Measurements from ENCODE around the gene IL17B.

IL17B gene

DNA sequence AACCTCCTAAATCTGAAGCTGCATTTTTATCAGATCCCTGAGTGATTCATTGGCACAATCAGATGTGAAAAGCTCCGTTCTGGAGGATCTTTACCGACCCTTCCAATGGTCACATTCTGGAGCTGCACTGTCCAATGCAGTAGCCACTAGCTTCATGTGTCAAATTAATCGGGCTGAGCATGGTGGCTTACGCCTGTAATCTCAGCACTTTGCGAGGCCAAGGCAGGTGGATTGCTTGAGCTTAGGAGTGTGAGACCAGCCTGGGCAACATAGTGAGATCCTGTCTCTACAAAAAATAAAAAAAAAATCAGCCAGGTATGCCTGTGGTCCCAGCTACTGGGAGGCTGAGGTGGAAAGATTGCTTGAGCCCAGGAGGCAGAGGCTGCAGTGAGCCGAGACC is 3.7 kb downstream of the IL17B start:
- DNase-seq: no peak

- no peak for DNase-seq
These were observed 4.3 kb downstream of the IL17B start for GRCh38 chr5:149374801-149375200.

DNA sequence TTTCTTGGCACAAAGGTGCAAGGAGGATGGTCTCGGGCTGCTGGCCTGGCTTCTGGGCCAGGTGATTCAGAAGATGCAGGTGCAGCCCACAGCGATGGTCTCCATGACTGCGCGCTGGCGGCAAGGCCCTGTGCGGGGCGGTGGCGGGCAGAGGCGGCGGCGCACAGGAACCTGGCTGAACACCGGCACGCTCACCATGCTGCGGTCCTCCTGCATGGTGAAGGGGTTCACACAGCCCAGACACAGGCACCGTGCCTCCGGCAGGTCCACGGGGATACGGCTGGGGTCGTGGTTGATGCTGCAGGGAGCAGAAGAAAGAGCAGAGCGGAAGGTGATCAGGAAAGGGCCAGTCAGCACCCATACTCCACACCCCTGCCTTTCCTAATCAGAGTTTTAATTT is 4.8 kb downstream of the IL17B start:
- no peak for DNase-seq

DNA sequence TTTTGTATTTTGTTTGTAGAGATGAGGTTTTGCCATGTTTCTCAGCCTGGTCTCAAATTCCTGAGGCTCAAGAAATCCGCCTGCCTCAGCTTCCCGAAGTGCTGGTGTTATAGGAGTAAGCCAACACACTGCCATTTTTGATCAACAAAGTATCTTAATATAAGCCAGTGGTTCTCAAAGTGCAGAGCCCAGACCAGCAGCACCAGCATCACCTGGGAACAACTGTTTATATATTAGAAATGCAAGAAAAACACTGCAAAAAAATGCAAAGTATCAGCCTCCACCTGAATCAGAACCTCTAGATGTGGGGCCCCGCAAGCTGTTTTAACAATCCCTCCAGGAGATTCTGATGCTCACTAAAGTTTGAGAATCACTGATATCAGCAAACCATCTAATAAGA is 6.2 kb downstream of the IL17B start:
- no peak for DNase-seq

DNA sequence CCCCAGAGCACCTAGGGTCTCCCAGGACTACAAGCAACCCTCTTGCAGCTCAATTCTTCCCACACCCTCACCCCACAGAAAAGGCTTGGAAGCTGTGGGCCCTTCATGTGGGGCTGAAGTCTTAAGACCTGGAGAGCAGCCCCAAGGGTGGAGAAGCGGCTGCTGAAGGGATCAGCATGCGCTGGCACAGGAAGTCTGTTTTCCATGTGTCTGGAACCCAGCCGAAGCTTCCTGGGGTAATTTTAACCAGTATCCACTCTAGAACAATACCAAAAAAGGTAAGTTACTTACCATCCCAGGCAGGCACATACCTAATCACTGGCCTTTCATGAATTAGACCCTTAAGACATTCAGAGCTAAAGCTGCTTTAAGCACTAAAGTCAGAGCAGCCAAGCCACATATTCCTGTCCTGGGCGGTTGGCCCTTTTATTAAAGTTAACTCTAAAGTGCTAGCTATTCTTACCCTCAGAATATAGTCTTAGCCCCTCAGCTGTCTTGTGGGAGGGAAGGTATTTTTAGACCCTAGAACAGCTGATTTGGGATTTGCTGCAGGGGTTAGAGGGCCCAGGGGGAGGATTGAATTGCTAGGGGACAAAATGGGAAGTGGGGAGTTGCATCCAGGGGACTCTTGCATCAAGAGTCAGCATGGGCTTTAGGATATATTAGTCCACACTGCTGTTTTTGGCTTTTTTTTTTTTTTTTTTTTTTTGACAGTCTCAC is 6.9 kb downstream of the IL17B start:
- no peak for DNase-seq

DNA sequence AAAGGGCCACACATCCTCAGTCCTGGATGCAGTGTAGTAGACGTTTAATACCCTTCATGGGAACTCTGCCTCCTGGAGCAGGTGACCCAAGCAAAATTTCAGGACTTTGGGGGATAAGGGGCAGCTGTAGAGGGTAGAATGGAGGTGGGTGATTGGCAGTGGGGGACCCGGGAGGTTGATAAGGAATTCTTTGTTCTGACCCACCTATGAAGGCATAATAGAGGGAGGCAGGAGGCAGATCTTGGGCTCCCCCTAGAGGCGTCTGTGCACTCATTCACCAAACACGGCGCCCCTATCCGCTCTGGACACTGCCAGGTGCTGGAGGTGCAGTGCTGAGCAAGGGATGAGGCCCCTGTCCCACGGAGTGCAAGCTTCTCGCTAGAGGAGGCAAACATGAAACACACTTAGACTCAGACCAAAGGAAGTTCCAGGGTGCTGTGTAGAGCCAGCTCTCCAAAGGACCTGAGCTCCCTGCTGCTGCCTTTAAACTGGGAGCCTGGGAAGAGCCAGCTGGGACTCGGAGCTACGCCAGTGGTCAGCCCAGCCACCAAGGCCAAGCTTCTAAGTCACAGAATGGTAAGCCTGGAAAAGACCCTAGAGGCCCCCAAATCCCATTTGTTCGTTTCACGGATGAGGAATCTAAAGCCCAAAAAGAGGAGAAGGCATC is 7.7 kb downstream of the IL17B start:
- peak; percentile 76 for DNase-seq

DNA sequence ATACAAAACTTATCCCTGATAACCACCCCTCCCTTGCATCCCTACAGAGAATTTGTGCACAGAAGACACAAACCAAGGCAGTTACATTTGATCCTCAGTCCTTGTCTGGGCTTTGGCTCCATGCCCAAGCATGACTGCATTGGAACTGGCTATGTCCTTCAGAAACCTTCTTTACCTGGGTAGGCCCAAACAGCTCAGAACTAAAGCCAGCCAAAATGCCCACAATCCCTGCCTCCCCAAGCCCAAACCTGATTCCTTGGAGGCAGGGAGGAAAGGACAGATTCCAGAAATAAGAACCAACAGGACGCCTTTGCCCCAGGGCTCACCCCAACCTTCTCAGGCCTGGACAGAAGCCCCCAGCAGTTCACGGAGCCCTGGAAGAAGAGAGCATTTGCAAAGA is 8.2 kb downstream of the IL17B start:
- DNase-seq: no peak

DNA sequence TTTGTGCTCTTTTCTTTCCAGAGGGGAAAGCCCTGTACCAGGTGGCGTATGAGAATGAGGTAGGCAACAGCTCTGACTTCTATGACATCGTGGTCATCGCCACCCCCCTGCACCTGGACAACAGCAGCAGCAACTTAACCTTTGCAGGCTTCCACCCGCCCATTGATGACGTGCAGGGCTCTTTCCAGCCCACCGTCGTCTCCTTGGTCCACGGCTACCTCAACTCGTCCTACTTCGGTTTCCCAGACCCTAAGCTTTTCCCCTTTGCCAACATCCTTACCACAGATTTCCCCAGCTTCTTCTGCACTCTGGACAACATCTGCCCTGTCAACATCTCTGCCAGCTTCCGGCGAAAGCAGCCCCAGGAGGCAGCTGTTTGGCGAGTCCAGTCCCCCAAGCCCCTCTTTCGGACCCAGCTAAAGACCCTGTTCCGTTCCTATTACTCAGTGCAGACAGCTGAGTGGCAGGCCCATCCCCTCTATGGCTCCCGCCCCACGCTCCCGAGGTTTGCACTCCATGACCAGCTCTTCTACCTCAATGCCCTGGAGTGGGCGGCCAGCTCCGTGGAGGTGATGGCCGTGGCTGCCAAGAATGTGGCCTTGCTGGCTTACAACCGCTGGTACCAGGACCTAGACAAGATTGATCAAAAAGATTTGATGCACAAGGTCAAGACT is 11.0 kb downstream of the IL17B start:
- no peak for DNase-seq

DNA sequence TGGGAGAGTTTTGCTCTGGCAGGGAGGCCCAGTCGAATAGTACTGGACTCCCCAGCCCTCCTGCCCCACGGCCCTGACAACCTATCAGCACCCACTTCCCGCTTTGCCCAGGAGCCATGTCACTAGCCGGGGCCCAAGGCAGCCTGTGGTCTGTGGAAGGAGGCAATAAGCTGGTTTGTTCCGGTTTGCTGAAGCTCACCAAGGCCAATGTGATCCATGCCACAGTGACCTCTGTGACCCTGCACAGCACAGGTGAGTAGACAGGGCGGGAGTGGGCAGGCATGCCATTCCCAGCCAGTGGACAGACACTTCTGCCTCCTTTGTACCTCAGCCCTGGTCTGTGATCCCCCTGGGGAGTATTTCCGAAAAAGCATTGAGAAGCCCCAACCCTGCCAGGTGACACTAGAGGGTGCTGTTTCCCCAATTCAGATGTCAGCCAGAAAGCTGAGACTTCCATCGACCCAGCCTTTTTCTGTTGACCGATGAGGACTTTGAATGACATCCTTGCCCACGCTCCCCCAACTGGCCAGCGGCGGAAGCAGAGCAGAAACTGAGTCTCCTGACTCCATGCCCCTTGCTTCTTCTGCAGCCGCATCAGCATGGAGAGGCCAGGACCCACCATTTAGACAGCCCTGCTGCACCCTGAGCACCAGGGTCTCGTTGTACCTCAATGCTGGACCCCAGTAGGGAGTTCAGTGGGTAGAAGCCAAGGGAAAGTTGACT is 11.7 kb downstream of the IL17B start:
- DNase-seq: peak; percentile 65

DNA sequence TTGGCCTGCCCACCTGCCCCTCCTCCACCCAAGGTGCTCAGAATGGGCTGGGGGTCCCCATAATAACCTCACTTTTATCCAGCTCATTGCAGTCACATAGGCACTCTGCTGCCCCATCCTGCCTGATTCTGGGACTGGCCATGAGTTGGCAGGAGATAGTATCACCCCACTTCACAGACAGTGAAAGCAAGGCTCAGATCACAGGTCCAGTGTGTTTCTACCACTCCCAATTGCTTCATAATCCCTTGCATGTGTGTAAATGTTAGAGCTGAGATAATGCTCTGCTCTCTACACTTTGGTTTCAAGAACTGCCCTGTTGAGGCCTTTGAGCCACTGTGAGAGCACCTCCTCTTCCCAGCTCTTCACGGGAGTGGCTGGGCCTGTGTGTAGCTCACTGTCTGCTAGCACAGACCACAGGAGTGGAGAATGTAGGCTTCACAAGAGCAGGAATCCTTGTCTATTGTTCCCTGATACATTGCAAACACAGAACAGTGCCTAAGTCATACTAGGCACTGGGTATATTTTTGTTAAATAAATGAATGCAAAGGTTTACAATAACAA is 12.8 kb downstream of the IL17B start:
- no peak for DNase-seq

GRCh38 chr5:149365418-149365817 is 13.7 kb downstream of the IL17B start:
- DNase-seq: no peak

GRCh38 chr5:149364719-149365118 is 14.4 kb downstream of the IL17B start:
- no peak for DNase-seq

DNA sequence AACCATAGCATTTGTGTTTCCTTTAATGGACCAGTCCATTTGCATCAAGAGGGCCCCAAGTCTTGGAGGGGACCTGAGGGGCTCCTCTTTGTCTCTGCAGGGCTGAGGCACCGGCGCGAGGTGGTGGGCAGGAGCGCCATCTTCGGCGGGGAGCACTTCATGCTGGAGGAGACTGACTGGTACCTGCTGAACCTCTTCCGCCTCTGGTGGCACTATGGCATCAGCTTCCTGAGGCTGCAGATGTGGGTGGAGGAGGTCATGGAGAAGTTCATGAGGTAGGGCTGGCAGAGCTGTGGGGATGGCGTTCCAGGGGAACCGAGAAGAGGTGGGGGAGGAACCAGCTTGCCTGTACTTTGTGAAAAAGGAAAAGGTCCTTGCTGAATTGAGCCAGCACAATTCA is 15.2 kb downstream of the IL17B start:
- DNase-seq: no peak

GRCh38 chr5:149363358-149363757 is 15.7 kb downstream of the IL17B start:
- no peak for DNase-seq

- DNase-seq: no peak
These were observed 16.6 kb downstream of the IL17B start for GRCh38 chr5:149362541-149362940.

DNA sequence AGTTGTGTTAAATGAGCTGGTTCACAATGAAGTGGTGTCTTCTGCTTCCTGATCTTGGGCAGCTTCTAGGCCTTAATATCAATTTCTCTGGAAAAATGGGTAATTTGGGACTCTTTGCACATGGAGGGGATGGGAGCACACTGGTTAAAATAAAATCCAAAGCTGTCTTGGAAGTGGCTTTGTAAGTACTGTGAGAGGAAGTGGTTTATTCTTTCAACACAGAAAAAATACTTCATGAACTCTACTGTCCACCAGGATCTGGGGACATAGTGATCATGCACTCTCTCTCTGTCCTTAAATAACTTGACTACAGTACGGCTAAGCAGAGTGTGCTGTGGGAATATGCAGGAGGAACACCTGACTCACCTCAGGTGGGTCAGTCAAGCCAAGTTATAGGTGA is 18.8 kb downstream of the IL17B start:
- no peak for DNase-seq

DNA sequence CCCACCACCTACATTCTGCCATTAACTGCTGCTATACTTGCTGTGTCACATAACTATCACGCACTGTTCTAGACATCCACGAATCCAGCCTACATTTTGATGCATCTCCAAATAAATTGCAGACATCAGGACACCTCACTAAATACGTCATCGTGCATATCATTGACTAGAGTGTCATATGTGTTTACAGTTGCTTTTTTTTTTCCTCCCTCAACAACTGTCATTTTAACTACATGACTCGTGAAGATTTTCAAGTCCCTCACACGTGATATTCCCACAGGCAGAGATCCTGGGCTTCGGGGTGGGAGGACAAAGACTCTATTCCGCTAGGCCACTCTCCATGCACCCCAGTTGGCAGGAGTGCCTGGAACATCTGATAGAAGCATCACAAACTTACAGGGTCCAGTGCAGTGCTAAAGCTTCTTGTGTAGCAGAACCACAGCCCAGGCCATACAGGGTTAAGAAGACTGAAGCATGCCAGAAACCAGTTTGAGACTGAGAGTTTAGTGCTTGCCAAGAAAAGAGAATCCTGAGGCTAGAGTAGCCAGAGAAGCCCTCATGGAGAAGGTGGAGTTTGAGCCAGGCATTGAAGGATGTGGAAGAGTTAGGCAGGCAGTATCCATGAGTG is 20.1 kb downstream of the IL17B start:
- DNase-seq: no peak

DNA sequence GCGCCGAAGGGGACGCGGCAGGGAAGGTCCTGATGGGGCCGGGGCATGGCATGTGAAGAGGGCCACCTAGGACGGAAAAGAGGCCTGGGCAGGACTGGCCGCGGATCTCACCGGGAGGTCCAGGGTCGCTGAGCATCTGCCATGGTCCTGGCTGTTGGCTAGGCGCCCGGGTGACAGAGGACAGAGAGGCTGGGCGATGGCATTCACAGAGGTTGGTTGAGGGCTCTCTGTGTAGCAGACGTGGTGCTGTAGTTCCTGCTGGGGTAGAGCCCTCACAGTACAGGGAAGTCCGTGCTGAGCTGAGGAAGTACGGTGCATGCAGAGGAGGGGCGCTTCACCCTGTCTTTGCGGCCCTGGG is 20.8 kb downstream of the IL17B start:
- peak; percentile 38 for DNase-seq

DNA sequence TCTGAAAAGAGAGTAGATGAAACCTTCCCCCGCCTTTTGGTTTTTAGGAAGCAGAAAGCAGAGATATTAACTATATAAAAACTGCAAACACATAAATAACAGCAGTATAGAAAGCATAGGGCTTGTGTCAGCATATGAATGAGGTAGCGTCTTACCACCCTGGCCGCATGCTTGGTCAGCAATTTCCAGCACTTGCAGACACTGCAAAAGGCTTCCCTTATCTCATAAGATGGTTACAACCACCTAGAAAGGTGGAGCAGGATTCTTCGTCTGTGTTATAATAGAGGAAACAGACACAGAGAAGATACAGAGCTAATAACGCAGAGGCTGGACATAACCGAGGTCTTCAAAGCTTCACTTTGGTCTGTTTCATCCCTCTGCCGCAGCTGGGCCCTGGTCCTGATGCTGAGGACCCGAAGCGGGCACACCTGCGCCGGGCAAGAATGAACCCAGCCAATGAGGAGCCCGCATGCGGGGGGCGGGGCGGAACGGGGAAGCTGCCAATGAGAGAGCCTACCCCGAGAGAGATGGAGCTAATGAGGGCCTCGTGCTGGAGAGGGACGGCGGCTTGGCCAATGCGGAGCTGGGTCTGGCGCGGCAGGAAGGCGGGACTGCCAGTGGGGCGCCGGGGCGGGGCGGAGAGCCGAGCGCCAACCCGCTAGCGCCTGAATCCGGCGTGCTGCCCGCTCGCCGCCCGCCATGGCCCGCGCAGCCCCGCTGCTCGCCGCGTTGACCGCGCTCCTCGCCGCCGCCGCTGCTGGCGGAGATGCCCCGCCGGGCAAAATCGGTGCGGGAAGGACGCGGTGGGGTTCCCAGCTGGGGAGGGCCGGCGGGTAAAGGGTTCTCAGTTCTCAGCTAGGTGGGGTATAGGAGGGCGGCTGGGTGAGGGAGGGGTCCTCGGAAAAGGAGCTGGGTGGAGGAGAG is 21.5 kb downstream of the IL17B start, which contains the start of gene PCYOX1L:
TSS of gene PCYOX1L (plus strand) at position 677 of the 924 bp plus-strand sequence. CDS start at position 700, 23 bp downstream.
- peak; percentile 97 for DNase-seq

DNA sequence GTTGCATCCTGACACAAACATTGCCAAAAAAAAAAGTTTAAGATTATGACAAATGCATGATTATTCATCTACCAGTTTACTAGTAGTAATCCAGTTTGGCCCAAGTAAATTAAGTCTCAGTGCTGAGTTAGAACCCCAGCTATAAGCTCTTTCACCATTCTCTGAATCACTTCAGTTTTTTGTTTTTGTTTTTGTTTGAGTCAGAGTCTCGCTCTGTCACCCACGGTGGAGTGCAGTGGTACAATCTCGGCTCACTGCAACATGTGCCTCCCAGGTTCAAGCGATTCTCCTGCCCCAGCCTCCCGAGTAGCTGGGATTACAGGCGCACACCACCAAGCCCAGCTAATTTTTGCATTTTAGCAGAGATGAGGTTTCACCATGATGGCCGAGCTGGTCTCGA is 22.7 kb downstream of the IL17B start:
- DNase-seq: no peak

- no peak for DNase-seq
These were observed 23.4 kb downstream of the IL17B start for GRCh38 chr5:149355688-149356087.

GRCh38 chr5:149353911-149354310 is 25.2 kb downstream of the IL17B start:
- no peak for DNase-seq

All from CD4-positive, alpha-beta T cell treated with Interleukin-10 for 1 hour (primary cell).